ENCODE results near the gene HIPK1. TPM values are rescaled to one million over a fixed set of nuclear protein-coding genes. Genes with fewer than 3 reads are reported as not detected.

HIPK1 gene
- total RNA-seq, 2 donors from 2014 or later, result 67.4 to 68.2 TPM

- intact Hi-C loops (cut with DNase I, micrococcal nuclease), result no loop called here
- no peak for DNase-seq
- no peak for ATAC-seq
Observed at GRCh38 chr1:114025609-114026401, 96.7 kb downstream of the HIPK1 start.

- intact Hi-C loops (cut with DNase I, micrococcal nuclease), result no loop called here
- ATAC-seq (no peak), DNase-seq (no peak)
Observed at GRCh38 chr1:114026797-114027196, 97.7 kb downstream of the HIPK1 start.

Other genes with a start within 250 kb of the HIPK1 start
- gene PHTF1, start 169.8 kb upstream of the HIPK1 start, total RNA-seq, result 1 to 10 TPM; 7.3 to 9.2 TPM
- gene RSBN1, start 116.8 kb upstream of the HIPK1 start, total RNA-seq, result 10 to 100 TPM; 23.6 to 28.5 TPM
- 1 to 10 TPM; 5.6 to 5.7 TPM for gene PTPN22, start 57.6 kb upstream of the HIPK1 start, total RNA-seq
- gene BCL2L15, start 41.7 kb upstream of the HIPK1 start, total RNA-seq, result 100 to 1,000 TPM; 157 to 187 TPM
- 10 to 100 TPM; 19.0 to 22.6 TPM for gene AP4B1, start 24.5 kb upstream of the HIPK1 start, total RNA-seq
- 1 to 10 TPM; 3.0 to 4.2 TPM for gene DCLRE1B, start 24.0 kb upstream of the HIPK1 start, total RNA-seq
- gene OLFML3, start 50.1 kb downstream of the HIPK1 start, total RNA-seq, result 10 to 100 TPM in 1 of 2 donors, 1 to 10 TPM in 1; 4.1 to 23.5 TPM
- under 1 TPM in 1 of 2 donors, not detected in 1; 0.14 TPM for gene SYT6, start 224.5 kb downstream of the HIPK1 start, total RNA-seq

Data from left colon (tissue), 2 donors.